OCI-LY1 (cell line): Measurements from ENCODE around the gene PCSK5.

Experiments used
- H2AFZ ChIP-seq: fragments of 200-600 bp; sonication (generic), shearing (Covaris generic); 2 replicates; pipeline ENCODE4 v1.6.0; 2014; ENCODE audit warnings: antibody characterized with exemption, mild to moderate bottlenecking, low read length
- H3F3A ChIP-seq: fragments of 200-600 bp; sonication (generic), shearing (Covaris generic); 2 replicates; pipeline ENCODE4 v1.6.0; 2014; ENCODE audit warnings: mild to moderate bottlenecking, antibody characterized with exemption, low read length, moderate library complexity; ENCODE audit not compliant: insufficient read depth
- H3K27ac ChIP-seq: fragments of 200-600 bp; sonication (generic); 2 replicates; pipeline ENCODE4 v1.5.1; 2014; ENCODE audit warnings: low read length, mixed run types, mild to moderate bottlenecking, low read depth; ENCODE audit not compliant: poor library complexity, severe bottlenecking
- H3K27me3 ChIP-seq: fragments of 200-600 bp; sonication (generic); 2 replicates; pipeline ENCODE4 v1.6.0; 2014; ENCODE audit warnings: antibody characterized with exemption, mild to moderate bottlenecking, low read length, moderate library complexity; ENCODE audit not compliant: insufficient read depth
- H3K36me3 ChIP-seq: fragments of 200-600 bp; sonication (generic); 2 replicates; pipeline ENCODE4 v1.6.1; 2014; ENCODE audit warnings: mild to moderate bottlenecking, antibody characterized with exemption, low read length, moderate library complexity, mixed read lengths; ENCODE audit not compliant: insufficient read depth
- H3K4me1 ChIP-seq: fragments of 200-600 bp; sonication (generic); 2 replicates; pipeline ENCODE4 v1.5.1; 2014; ENCODE audit warnings: mild to moderate bottlenecking, low read length, moderate library complexity; ENCODE audit not compliant: insufficient read depth, severe bottlenecking
- H3K4me2 ChIP-seq: fragments of 200-600 bp; sonication (generic), shearing (Covaris generic); 2 replicates; pipeline ENCODE4 v1.6.1; 2014; ENCODE audit warnings: low read length
- H3K4me3 ChIP-seq: fragments of 200-600 bp; sonication (generic); 2 replicates; pipeline ENCODE4 v1.5.1; 2014; ENCODE audit warnings: low read length, low read depth, mild to moderate bottlenecking, mixed read lengths; ENCODE audit not compliant: poor library complexity, severe bottlenecking
- H3K79me2 ChIP-seq: fragments of 200-600 bp; shearing (Covaris generic); 2 replicates; pipeline ENCODE4 v1.6.1; 2016; ENCODE audit warnings: mixed run types, low read length, mixed read lengths; ENCODE audit not compliant: insufficient read depth
- H3K9ac ChIP-seq: fragments of 200-600 bp; sonication (generic), shearing (Covaris generic); 2 replicates; pipeline ENCODE4 v1.6.1; 2014; ENCODE audit warnings: mild to moderate bottlenecking, low read length, mixed read lengths
- H3K9me2 ChIP-seq: fragments of 200-600 bp; sonication (generic), shearing (Covaris generic); 2 replicates; pipeline ENCODE4 v1.6.1; 2014; ENCODE audit warnings: low read depth, mild to moderate bottlenecking, low read length, mixed read lengths
- H3K9me3 ChIP-seq: fragments of 200-600 bp; shearing (Covaris generic); 2 replicates; pipeline ENCODE4 v1.6.1; 2014; ENCODE audit warnings: low read length, mixed read lengths
- H4K20me1 ChIP-seq: fragments of 200-600 bp; sonication (generic), shearing (Covaris generic); 2 replicates; pipeline ENCODE4 v1.6.0; 2016; ENCODE audit warnings: mild to moderate bottlenecking, low read length; ENCODE audit not compliant: insufficient read depth
- EZH2 ChIP-seq: fragments of 200-600 bp; sonication (generic), shearing (Covaris generic); IDR thresholded peaks from 2 replicates; pipeline ENCODE4 v1.8.0; 2017; ENCODE audit warnings: borderline replicate concordance, mixed run types, mild to moderate bottlenecking, antibody characterized with exemption, low read length, moderate library complexity, mixed read lengths
- TF ChIP-seq, protein P1 (sequence below): fragments of 200-600 bp; sonication (generic), shearing (Covaris generic); IDR thresholded peaks from 2 replicates; pipeline ENCODE4 v1.5.1; 2017; ENCODE audit warnings: mild to moderate bottlenecking, antibody characterized with exemption, low read length, moderate library complexity, mixed read lengths

The PCSK5 gene

DNA sequence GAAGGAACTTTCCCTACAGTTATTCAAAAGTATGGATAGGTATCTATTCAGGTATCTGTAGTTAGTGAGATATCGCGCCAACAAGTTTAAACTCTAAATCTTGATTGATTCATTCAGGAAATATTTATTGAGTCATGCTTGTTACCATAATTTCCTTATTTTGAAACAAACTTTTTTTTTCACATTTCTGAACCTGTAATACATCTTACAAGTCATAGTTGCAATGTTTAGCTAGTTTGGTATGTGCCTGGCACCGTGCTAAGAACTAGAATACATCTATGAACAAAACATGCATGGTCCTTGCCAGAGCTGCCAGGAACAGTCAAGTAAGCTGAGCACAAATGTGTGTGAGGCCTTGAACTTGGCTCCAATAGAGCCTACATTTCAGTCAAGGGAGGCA is 226.4 kb downstream of the PCSK5 start:
- no peak overlapping the region for H3K4me2 ChIP-seq
- no peaks in the 10 kb centered on the region for H3K36me3 ChIP-seq
- no peaks in the 10 kb centered on the region for H3K27me3 ChIP-seq
- H4K20me1 ChIP-seq: no peaks in the 10 kb centered on the region
- TF ChIP-seq, protein P1, sequence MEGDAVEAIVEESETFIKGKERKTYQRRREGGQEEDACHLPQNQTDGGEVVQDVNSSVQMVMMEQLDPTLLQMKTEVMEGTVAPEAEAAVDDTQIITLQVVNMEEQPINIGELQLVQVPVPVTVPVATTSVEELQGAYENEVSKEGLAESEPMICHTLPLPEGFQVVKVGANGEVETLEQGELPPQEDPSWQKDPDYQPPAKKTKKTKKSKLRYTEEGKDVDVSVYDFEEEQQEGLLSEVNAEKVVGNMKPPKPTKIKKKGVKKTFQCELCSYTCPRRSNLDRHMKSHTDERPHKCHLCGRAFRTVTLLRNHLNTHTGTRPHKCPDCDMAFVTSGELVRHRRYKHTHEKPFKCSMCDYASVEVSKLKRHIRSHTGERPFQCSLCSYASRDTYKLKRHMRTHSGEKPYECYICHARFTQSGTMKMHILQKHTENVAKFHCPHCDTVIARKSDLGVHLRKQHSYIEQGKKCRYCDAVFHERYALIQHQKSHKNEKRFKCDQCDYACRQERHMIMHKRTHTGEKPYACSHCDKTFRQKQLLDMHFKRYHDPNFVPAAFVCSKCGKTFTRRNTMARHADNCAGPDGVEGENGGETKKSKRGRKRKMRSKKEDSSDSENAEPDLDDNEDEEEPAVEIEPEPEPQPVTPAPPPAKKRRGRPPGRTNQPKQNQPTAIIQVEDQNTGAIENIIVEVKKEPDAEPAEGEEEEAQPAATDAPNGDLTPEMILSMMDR: no peak
- no peak for TF ChIP-seq EZH2
- H3K9me3 ChIP-seq: no peaks in the 10 kb centered on the region
- H3K9ac ChIP-seq: no peak overlapping the region
- H3F3A ChIP-seq: no peaks in the 10 kb centered on the region
- H3K27ac ChIP-seq: no peak overlapping the region
- H2AFZ ChIP-seq: no peak overlapping the region
- no peaks in the 10 kb centered on the region for H3K4me1 ChIP-seq
- no peaks in the 10 kb centered on the region for H3K79me2 ChIP-seq
- no peaks in the 10 kb centered on the region for H3K9me2 ChIP-seq
- no peak overlapping the region for H3K4me3 ChIP-seq

DNA sequence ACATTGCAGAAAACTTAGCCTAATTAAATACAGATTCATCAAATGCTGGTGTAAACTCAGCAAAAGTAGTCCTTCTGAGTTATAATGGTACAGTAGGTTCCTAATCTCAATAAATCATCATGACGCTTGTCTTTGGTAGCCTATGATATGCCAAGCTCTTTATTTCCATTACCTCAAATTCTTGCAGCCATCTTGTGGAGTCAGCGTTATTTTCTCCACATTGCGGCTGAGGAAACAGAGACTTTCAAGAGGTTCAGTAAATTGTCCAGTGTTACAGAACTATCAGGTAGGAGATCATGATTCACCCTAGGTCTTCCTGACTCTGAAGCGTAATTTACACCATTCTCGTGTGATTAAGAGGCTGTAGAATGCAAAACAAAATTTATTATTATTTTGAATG is 237.2 kb downstream of the PCSK5 start:
- no peaks in the 10 kb centered on the region for H3K36me3 ChIP-seq
- H3F3A ChIP-seq: no peaks in the 10 kb centered on the region
- no peak overlapping the region for H2AFZ ChIP-seq
- H3K79me2 ChIP-seq: no peaks in the 10 kb centered on the region
- no peak overlapping the region for H3K27ac ChIP-seq
- H3K4me2 ChIP-seq: no peak overlapping the region
- no peaks in the 10 kb centered on the region; the same call in 1 of the 2 replicates for H4K20me1 ChIP-seq
- H3K4me3 ChIP-seq: no peak overlapping the region
- no peak for TF ChIP-seq EZH2
- TF ChIP-seq, protein P1: no peak
- no peaks in the 10 kb centered on the region for H3K9me3 ChIP-seq
- no peaks in the 10 kb centered on the region for H3K4me1 ChIP-seq
- H3K27me3 ChIP-seq: no peaks in the 10 kb centered on the region
- H3K9ac ChIP-seq: no peak overlapping the region
- no peaks in the 10 kb centered on the region for H3K9me2 ChIP-seq

GRCh38 chr9:76135902-76136301 is 245.4 kb downstream of the PCSK5 start:
- no peak overlapping the region for H2AFZ ChIP-seq
- no peaks in the 10 kb centered on the region for H3K9me2 ChIP-seq
- no peaks in the 10 kb centered on the region for H3K79me2 ChIP-seq
- H3K9me3 ChIP-seq: no peaks in the 10 kb centered on the region
- no peaks in the 10 kb centered on the region for H3K36me3 ChIP-seq
- no peaks in the 10 kb centered on the region for H3F3A ChIP-seq
- no peak overlapping the region for H3K4me3 ChIP-seq
- no peak overlapping the region for H3K9ac ChIP-seq
- no peak overlapping the region for H3K4me2 ChIP-seq
- no peak overlapping the region for H3K27ac ChIP-seq
- no peaks in the 10 kb centered on the region for H3K4me1 ChIP-seq
- no peaks in the 10 kb centered on the region for H3K27me3 ChIP-seq
- no peaks in the 10 kb centered on the region for H4K20me1 ChIP-seq
- TF ChIP-seq, protein P1: no peak
- no peak for TF ChIP-seq EZH2
